ENCODE measurements around the gene RANBP9. TPM values are rescaled to one million over a fixed set of nuclear protein-coding genes. Genes with fewer than 3 reads are reported as not detected.

RANBP9 gene
- total and polyA plus RNA-seq, 2 of the 13 experiments (the other 11 are each of a cell fraction or from before 2014, with no cell fraction given), result 26.6 to 30.6 TPM

- TF ChIP-seq HOMEZ (CRISPR knock-in tag; IDR thresholded peaks at IDR 0.05; ENCODE audit: low read depth) (peak; percentile 75), SNAPC2 (CRISPR knock-in tag; IDR thresholded peaks at IDR 0.05) (peak; percentile 92), TAF1 (CRISPR knock-in tag; IDR thresholded peaks at IDR 0.05) (peak; percentile 84), ZNF549 (CRISPR knock-in tag; IDR thresholded peaks at IDR 0.05) (no peak), DRAP1 (CRISPR knock-in tag; IDR thresholded peaks at IDR 0.05) (peak; percentile 70), ZNF333 (CRISPR knock-in tag; IDR thresholded peaks at IDR 0.05; ENCODE audit: borderline replicate concordance) (peak; percentile 90), ZNF33B (CRISPR knock-in tag; IDR thresholded peaks at IDR 0.05) (0 out of 2 replicates have a peak, but pooled peaks have one; percentile 51), MED8 (CRISPR knock-in tag; IDR thresholded peaks at IDR 0.05; ENCODE audit: insufficient replicate concordance) (peak; percentile 89), AGO2 (optimal IDR thresholded peaks at IDR 0.05; ENCODE audit: low read depth, low read length) (peak; percentile 100), NFYC (CRISPR knock-in tag; IDR thresholded peaks at IDR 0.05) (peak; percentile 31), DMTF1 (CRISPR knock-in tag; IDR thresholded peaks at IDR 0.05) (no peak), PBX3 (CRISPR knock-in tag; IDR thresholded peaks at IDR 0.05; ENCODE audit: borderline replicate concordance) (no peak), ZNF709 (CRISPR knock-in tag; IDR thresholded peaks at IDR 0.05) (peak; percentile 96)
- TF ChIP-seq, protein P1, sequence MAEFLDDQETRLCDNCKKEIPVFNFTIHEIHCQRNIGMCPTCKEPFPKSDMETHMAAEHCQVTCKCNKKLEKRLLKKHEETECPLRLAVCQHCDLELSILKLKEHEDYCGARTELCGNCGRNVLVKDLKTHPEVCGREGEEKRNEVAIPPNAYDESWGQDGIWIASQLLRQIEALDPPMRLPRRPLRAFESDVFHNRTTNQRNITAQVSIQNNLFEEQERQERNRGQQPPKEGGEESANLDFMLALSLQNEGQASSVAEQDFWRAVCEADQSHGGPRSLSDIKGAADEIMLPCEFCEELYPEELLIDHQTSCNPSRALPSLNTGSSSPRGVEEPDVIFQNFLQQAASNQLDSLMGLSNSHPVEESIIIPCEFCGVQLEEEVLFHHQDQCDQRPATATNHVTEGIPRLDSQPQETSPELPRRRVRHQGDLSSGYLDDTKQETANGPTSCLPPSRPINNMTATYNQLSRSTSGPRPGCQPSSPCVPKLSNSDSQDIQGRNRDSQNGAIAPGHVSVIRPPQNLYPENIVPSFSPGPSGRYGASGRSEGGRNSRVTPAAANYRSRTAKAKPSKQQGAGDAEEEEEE (CRISPR knock-in tag; IDR thresholded peaks at IDR 0.05; ENCODE audit: borderline replicate concordance), result no peak
- TF ChIP-seq, protein P2, sequence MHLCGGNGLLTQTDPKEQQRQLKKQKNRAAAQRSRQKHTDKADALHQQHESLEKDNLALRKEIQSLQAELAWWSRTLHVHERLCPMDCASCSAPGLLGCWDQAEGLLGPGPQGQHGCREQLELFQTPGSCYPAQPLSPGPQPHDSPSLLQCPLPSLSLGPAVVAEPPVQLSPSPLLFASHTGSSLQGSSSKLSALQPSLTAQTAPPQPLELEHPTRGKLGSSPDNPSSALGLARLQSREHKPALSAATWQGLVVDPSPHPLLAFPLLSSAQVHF (CRISPR knock-in tag; IDR thresholded peaks at IDR 0.05), result 0 out of 2 replicates have a peak, but pooled peaks have one; percentile 13
- TF ChIP-seq, protein P3, sequence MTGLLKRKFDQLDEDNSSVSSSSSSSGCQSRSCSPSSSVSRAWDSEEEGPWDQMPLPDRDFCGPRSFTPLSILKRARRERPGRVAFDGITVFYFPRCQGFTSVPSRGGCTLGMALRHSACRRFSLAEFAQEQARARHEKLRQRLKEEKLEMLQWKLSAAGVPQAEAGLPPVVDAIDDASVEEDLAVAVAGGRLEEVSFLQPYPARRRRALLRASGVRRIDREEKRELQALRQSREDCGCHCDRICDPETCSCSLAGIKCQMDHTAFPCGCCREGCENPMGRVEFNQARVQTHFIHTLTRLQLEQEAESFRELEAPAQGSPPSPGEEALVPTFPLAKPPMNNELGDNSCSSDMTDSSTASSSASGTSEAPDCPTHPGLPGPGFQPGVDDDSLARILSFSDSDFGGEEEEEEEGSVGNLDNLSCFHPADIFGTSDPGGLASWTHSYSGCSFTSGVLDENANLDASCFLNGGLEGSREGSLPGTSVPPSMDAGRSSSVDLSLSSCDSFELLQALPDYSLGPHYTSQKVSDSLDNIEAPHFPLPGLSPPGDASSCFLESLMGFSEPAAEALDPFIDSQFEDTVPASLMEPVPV (CRISPR knock-in tag; IDR thresholded peaks at IDR 0.05), result peak; percentile 92
- TF ChIP-seq, protein P4, sequence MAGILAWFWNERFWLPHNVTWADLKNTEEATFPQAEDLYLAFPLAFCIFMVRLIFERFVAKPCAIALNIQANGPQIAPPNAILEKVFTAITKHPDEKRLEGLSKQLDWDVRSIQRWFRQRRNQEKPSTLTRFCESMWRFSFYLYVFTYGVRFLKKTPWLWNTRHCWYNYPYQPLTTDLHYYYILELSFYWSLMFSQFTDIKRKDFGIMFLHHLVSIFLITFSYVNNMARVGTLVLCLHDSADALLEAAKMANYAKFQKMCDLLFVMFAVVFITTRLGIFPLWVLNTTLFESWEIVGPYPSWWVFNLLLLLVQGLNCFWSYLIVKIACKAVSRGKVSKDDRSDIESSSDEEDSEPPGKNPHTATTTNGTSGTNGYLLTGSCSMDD (CRISPR knock-in tag; IDR thresholded peaks at IDR 0.05), result 0 out of 2 replicates have a peak, but pooled peaks have one; percentile 28
Observed at GRCh38 chr6:13574571-13575376, 136.9 kb downstream of the RANBP9 start, which contains the start of gene SIRT5 (continued).
